T-cell (primary cell): Measurements from ENCODE around the gene KCNMA1. TPM values are rescaled to one million over a fixed set of nuclear protein-coding genes. Genes with fewer than 3 reads are reported as not detected.

Experiments used
- ATAC-seq, 4 experiments: fragments of 200-7000 bp in 3 of 4; fragments of 150-1000 bp in 1 of 4; cut with Tn5 transposase; replicated peaks in 1 of 4; 1 replicate in 3 of 4; 2 replicates in 1 of 4; pipeline ENCODE4 v1.10.0; 2021; ENCODE audit warnings: moderate library complexity in 3 of 4, mild to moderate bottlenecking in 2 of 4, moderate number of reproducible peaks in 1 of 4
- CTCF ChIA-PET, 2 donors: fragments of 300-600 bp; sonication (Branson Sonifier 250); formaldehyde crosslinking; loops; one replicate each; lab custom pipeline; 2022; ENCODE audit warnings: antibody characterized with exemption in 2 of 2; lab: Charles Lee
- POLR2A ChIA-PET, 2 donors: fragments of 300-600 bp; sonication (Branson Sonifier 250); formaldehyde crosslinking; loops; one replicate each; lab custom pipeline; 2022; ENCODE audit warnings: antibody characterized with exemption in 2 of 2; lab: Charles Lee
- DNase-seq, 35 experiments: peaks; one replicate each; pipeline versions ENCODE4 v3.0.0 to v3.0.0-alpha.2; 2013 to 2023
- H3K27ac ChIP-seq: one replicate; pipeline ENCODE4 v1.5.1; 2013; ENCODE audit warnings: low read length
- H3K27me3 ChIP-seq, 2 experiments: replicated peaks in 1 of 2; 1 replicate in 1 of 2; 2 replicates in 1 of 2; pipeline versions ENCODE4 v1.6.1 to v1.7.0; 2013; ENCODE audit warnings: low read length in 1 of 2, mixed read lengths in 1 of 2; ENCODE audit not compliant: control insufficient read depth in 2 of 2, insufficient read depth in 2 of 2; ENCODE audit errors: extremely low read depth in 1 of 2
- H3K36me3 ChIP-seq, 2 donors: 1 replicate in 1 of 2; 2 replicates in 1 of 2; pipeline versions ENCODE4 v1.6.1 to v1.7.0; 2013; ENCODE audit warnings: low read length in 1 of 2; ENCODE audit not compliant: control insufficient read depth in 2 of 2, insufficient read depth in 1 of 2; ENCODE audit errors: extremely low read depth in 1 of 2
- H3K4me1 ChIP-seq, 2 experiments: 1 replicate in 1 of 2; 2 replicates in 1 of 2; pipeline versions ENCODE4 v1.6.1 to v1.7.0; 2013; ENCODE audit warnings: low read length in 2 of 2, mixed read lengths in 1 of 2; ENCODE audit not compliant: insufficient read depth in 2 of 2, control insufficient read depth in 1 of 2; ENCODE audit errors: extremely low read depth in 1 of 2
- H3K4me3 ChIP-seq, 2 donors: 1 replicate in 1 of 2; 2 replicates in 1 of 2; pipeline versions ENCODE4 v1.5.1 to v1.7.0; 2013; ENCODE audit warnings: mild to moderate bottlenecking in 2 of 2, low read length in 1 of 2, moderate library complexity in 1 of 2; ENCODE audit not compliant: control insufficient read depth in 1 of 2; ENCODE audit errors: extremely low read depth in 1 of 2
- H3K9me3 ChIP-seq: 2 replicates; pipeline ENCODE4 v1.7.0; 2013
- H3K27ac Mint-ChIP-seq, 2 donors: one replicate each; pipeline ENCODE4 v1.8.0; 2020 to 2021; ENCODE audit warnings: mild to moderate bottlenecking in 2 of 2, mixed read lengths in 2 of 2
- H3K27me3 Mint-ChIP-seq, 2 donors: one replicate each; pipeline ENCODE4 v1.8.0; 2021 to 2022; ENCODE audit warnings: mixed read lengths in 2 of 2
- H3K36me3 Mint-ChIP-seq: one replicate; pipeline ENCODE4 v1.8.0; 2021; ENCODE audit warnings: mixed read lengths
- H3K4me1 Mint-ChIP-seq, 3 donors: one replicate each; pipeline ENCODE4 v1.8.0; 2020 to 2022; ENCODE audit warnings: mixed read lengths in 3 of 3, mild to moderate bottlenecking in 1 of 3
- H3K4me3 Mint-ChIP-seq, 3 donors: one replicate each; pipeline ENCODE4 v1.8.0; 2020 to 2022; ENCODE audit warnings: mild to moderate bottlenecking in 3 of 3, mixed read lengths in 3 of 3, moderate library complexity in 3 of 3
- H3K9me3 Mint-ChIP-seq, 3 donors: one replicate each; pipeline ENCODE4 v1.8.0; 2020 to 2022; ENCODE audit warnings: mixed read lengths in 3 of 3
- WGBS: methylation state at CpG from one replicate; pipeline ENCODE4 v1.1.5; 2013; ENCODE audit warnings: missing lambda C conversion rate; ENCODE audit not compliant: insufficient coverage; 5-methylcytosine and 5-hydroxymethylcytosine counted together
- total RNA-seq, 35 experiments: library from RNA in 6 of 35; stranded (reverse) in 6 of 35; fragments of 120-200 nt in 1 of 35; gene quantifications; one replicate each; pipeline versions ENCODE4 v1.2.1 to v1.2.4 and lab custom pipeline; 2013 to 2026

The KCNMA1 gene
- total RNA-seq, 5 donors from 2014 or later (not counting 1 experiment from before 2014, with no cell fraction given): 0.14 to 1.6 (median 0.60) TPM

DNA sequence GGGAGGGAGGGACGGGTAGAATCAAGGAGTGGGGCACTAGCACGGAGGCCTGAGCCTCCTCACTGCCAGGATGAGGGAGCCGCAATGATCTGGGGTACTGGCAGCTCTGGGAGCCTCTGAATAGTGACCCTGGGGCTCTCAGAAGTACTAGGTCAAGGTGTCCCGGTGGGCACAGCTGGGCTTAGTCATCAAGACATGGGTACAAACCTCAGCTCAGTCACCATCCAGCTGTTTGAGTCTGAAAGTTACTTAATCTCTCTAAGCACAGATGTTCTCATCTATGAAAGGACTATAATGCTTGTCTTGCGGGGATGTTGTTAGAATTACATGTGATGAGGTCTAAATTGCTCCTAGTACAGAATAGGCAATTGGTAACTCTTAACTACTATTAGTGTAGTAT is 276.8 kb downstream of the KCNMA1 start:
- Histone ChIP-seq H3K27me3 (peaks cover 0 to 2% of the 10 kb centered on the region in 2 experiments), H3K4me3 (no peak overlapping the region), H3K27ac (no peak overlapping the region), H3K9me3 (no peaks in the 10 kb centered on the region), H3K36me3 (no peaks in the 10 kb centered on the region), H3K4me1 (no peaks in the 10 kb centered on the region)
- CTCF ChIA-PET: no interaction called here
- POLR2A ChIA-PET: no interaction called here
- H3K36me3 Mint-ChIP-seq: no peaks in the 10 kb centered on the region
- DNase-seq (no peak), ATAC-seq (no peak)
- peaks cover 2 to 9% of the 10 kb centered on the region in 2 donors for H3K27me3 Mint-ChIP-seq
- no peak overlapping the region for H3K27ac Mint-ChIP-seq
- no peak overlapping the region for H3K4me3 Mint-ChIP-seq
- H3K9me3 Mint-ChIP-seq: no peaks in the 10 kb centered on the region
- H3K4me1 Mint-ChIP-seq: no peaks in the 10 kb centered on the region
- 71% methylated on average over 3 of the region's 5 CpGs for WGBS

- POLR2A ChIA-PET: no interaction called here
- H3K36me3 ChIP-seq: no peaks in the 10 kb centered on the region
- Mint-ChIP-seq H3K27ac (no peak overlapping the region), H3K36me3 (no peaks in the 10 kb centered on the region), H3K4me1 (no peaks in the 10 kb centered on the region), H3K9me3 (no peaks in the 10 kb centered on the region), H3K27me3 (peaks cover 2 to 11% of the 10 kb centered on the region in 2 donors), H3K4me3 (no peak overlapping the region)
- H3K4me1 ChIP-seq: no peaks in the 10 kb centered on the region
- DNase-seq (no peak), ATAC-seq (no peak)
- CTCF ChIA-PET: no interaction called here
- H3K27me3 ChIP-seq: peaks cover 0 to 2% of the 10 kb centered on the region in 2 experiments
- H3K27ac ChIP-seq: no peak overlapping the region
- no peaks in the 10 kb centered on the region for H3K9me3 ChIP-seq
- WGBS: 86% methylated on average over 1 of the region's 2 CpGs
- H3K4me3 ChIP-seq: no peak overlapping the region
Measured at GRCh38 chr10:77359950-77360520, 277.6 kb downstream of the KCNMA1 start.

DNA sequence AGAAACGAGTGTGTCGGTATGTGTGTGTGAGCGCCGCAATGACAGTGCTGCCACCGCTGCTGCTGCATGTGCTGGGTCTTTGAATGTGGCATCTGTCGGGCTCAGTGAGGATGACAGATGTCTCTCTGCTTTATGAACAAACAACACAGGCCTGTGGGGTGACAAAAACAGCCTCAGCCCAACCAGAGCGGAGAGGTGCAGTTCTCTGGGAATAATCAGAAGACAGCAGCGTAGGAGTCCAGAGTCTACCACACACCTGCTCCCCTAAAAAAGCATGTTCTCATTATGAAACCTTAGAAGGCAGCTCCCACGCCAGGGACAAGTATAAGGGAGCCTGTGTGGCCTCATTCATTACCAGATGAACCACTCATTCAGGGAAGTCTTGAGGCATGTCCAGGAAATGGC is 278.3 kb downstream of the KCNMA1 start:
- H3K4me1 ChIP-seq: no peaks in the 10 kb centered on the region
- H3K4me1 Mint-ChIP-seq: no peaks in the 10 kb centered on the region
- no peaks in the 10 kb centered on the region for H3K9me3 Mint-ChIP-seq
- ChIA-PET CTCF (no interaction called here), POLR2A (no interaction called here)
- ATAC-seq (no peak), DNase-seq (no peak)
- WGBS: 78% methylated on average over 7 of the region's 9 CpGs
- H3K27ac Mint-ChIP-seq: no peak overlapping the region
- no peaks in the 10 kb centered on the region for H3K9me3 ChIP-seq
- H3K36me3 ChIP-seq: no peaks in the 10 kb centered on the region
- H3K36me3 Mint-ChIP-seq: no peaks in the 10 kb centered on the region
- peaks cover 2 to 11% of the 10 kb centered on the region in 2 donors for H3K27me3 Mint-ChIP-seq
- no peak overlapping the region for H3K4me3 Mint-ChIP-seq
- H3K27ac ChIP-seq: no peak overlapping the region
- peaks cover 0 to 2% of the 10 kb centered on the region in 2 experiments for H3K27me3 ChIP-seq
- H3K4me3 ChIP-seq: no peak overlapping the region

DNA sequence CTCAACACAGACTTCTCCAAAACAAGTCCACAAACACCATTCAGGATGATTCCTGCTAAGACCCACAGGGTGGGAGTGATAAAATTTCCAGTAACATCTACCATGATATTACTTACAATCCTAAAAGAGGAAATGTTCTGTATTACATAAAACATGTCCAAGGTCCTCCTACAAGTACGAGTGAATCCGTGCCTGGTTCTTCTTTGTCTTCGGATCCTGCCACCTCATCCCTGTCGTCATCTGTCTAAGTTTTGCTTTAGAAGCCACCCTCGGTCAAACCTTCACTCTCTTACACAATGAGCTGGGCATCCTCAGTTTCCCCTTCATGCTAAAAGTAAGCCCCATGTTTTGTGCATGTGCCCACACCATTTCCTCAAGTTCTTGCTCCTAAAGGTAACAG is 279.0 kb downstream of the KCNMA1 start:
- no peaks in the 10 kb centered on the region for H3K4me1 Mint-ChIP-seq
- H3K36me3 Mint-ChIP-seq: no peaks in the 10 kb centered on the region
- Histone ChIP-seq H3K27me3 (peaks cover 0 to 2% of the 10 kb centered on the region in 2 experiments), H3K4me1 (no peaks in the 10 kb centered on the region), H3K36me3 (no peaks in the 10 kb centered on the region), H3K4me3 (no peak overlapping the region), H3K27ac (no peak overlapping the region), H3K9me3 (no peaks in the 10 kb centered on the region)
- peaks cover 2 to 11% of the 10 kb centered on the region in 2 donors for H3K27me3 Mint-ChIP-seq
- ChIA-PET POLR2A (no interaction called here), CTCF (no interaction called here)
- ATAC-seq (no peak), DNase-seq (no peak)
- H3K4me3 Mint-ChIP-seq: no peak overlapping the region
- H3K9me3 Mint-ChIP-seq: no peaks in the 10 kb centered on the region
- 83% methylated on average over 5 of the region's 5 CpGs for WGBS
- no peak overlapping the region for H3K27ac Mint-ChIP-seq

GRCh38 chr10:77357611-77358310 is 279.8 kb downstream of the KCNMA1 start:
- ATAC-seq (no peak), DNase-seq (no peak)
- no peaks in the 10 kb centered on the region for H3K36me3 ChIP-seq
- no peak overlapping the region for H3K4me3 ChIP-seq
- POLR2A ChIA-PET: no interaction called here
- Mint-ChIP-seq H3K9me3 (no peaks in the 10 kb centered on the region), H3K27me3 (peaks cover 2 to 13% of the 10 kb centered on the region in 2 donors), H3K4me3 (no peak overlapping the region), H3K36me3 (no peaks in the 10 kb centered on the region), H3K27ac (no peak overlapping the region), H3K4me1 (no peaks in the 10 kb centered on the region)
- H3K27ac ChIP-seq: no peak overlapping the region
- 67% methylated on average over 1 of the region's 4 CpGs for WGBS
- no peaks in the 10 kb centered on the region for H3K9me3 ChIP-seq
- H3K4me1 ChIP-seq: no peaks in the 10 kb centered on the region
- peaks cover 0 to 2% of the 10 kb centered on the region in 2 experiments for H3K27me3 ChIP-seq
- CTCF ChIA-PET: no interaction called here

GRCh38 chr10:77357185-77357584 is 280.4 kb downstream of the KCNMA1 start:
- no peaks in the 10 kb centered on the region for H3K9me3 Mint-ChIP-seq

More at GRCh38 chr10:77357185-77357584, 280.4 kb downstream of the KCNMA1 start:
- Histone ChIP-seq H3K36me3 (no peaks in the 10 kb centered on the region), H3K9me3 (no peaks in the 10 kb centered on the region), H3K4me1 (no peaks in the 10 kb centered on the region), H3K4me3 (no peak overlapping the region), H3K27me3 (peaks cover 0 to 2% of the 10 kb centered on the region in 2 experiments), H3K27ac (no peak overlapping the region)
- H3K27me3 Mint-ChIP-seq: peaks cover 2 to 19% of the 10 kb centered on the region in 2 donors
- H3K36me3 Mint-ChIP-seq: no peaks in the 10 kb centered on the region
- POLR2A ChIA-PET: no interaction called here
- H3K4me3 Mint-ChIP-seq: no peak overlapping the region
- DNase-seq (no peak), ATAC-seq (no peak)
- H3K27ac Mint-ChIP-seq: no peak overlapping the region
- no peaks in the 10 kb centered on the region for H3K4me1 Mint-ChIP-seq
- CTCF ChIA-PET: no interaction called here
